HUDEP-2 (cell line): Measurements from ENCODE around the gene HOXD9.

Experiments used
- DNase-seq, 76 experiments: peaks; one replicate each; lab custom pipeline; 2025; ENCODE audit not compliant: unreplicated experiment in 76 of 76; lab: John Stamatoyannopoulos, UW

Gene HOXD9

GRCh38 chr2:176162911-176163671 is 40.6 kb downstream of the HOXD9 start:
- no peak for DNase-seq

- DNase-seq: no peak
Observed at GRCh38 chr2:176163672-176164056, 41.1 kb downstream of the HOXD9 start.

- no peak for DNase-seq
Observed at GRCh38 chr2:176164201-176164600, 41.7 kb downstream of the HOXD9 start.

GRCh38 chr2:176164611-176165369 is 42.3 kb downstream of the HOXD9 start:
- no peak for DNase-seq

GRCh38 chr2:176165370-176166050 is 43.0 kb downstream of the HOXD9 start:
- no peak for DNase-seq

GRCh38 chr2:176166272-176166671 is 43.8 kb downstream of the HOXD9 start:
- DNase-seq: no peak

GRCh38 chr2:176167398-176167797 is 44.9 kb downstream of the HOXD9 start:
- DNase-seq: no peak

GRCh38 chr2:176169181-176169580 is 46.7 kb downstream of the HOXD9 start:
- no peak for DNase-seq

GRCh38 chr2:176169711-176170110 is 47.2 kb downstream of the HOXD9 start:
- DNase-seq: no peak

- no peak for DNase-seq
Observed at GRCh38 chr2:176170602-176171305, 48.2 kb downstream of the HOXD9 start.

- DNase-seq: no peak
Observed at GRCh38 chr2:176171351-176172006, 49.0 kb downstream of the HOXD9 start.

- no peak for DNase-seq
Observed at GRCh38 chr2:176172007-176172894, 49.7 kb downstream of the HOXD9 start.

GRCh38 chr2:176172895-176173566 is 50.5 kb downstream of the HOXD9 start:
- no peak for DNase-seq

- DNase-seq: no peak
Observed at GRCh38 chr2:176173567-176174381, 51.3 kb downstream of the HOXD9 start.

- no peak for DNase-seq
Observed at GRCh38 chr2:176174382-176174823, 51.9 kb downstream of the HOXD9 start.
